ENCODE data around the gene IFNG-AS1.

Gene IFNG-AS1

GRCh38 chr12:68020699-68021098 lies 31.5 kb downstream of the IFNG-AS1 start:
- Histone ChIP-seq H3K36me3 (no peaks in the 10 kb centered on the region), H3K4me3 (ENCODE audit: low read depth, low read length) (no peak overlapping the region), H3K27me3 (ENCODE audit: insufficient read depth, low read depth, severe bottlenecking) (no peaks in the 10 kb centered on the region), H3K9me3 (ENCODE audit: severe bottlenecking) (no peaks in the 10 kb centered on the region), H3K27ac (no peak overlapping the region)
- no peak for DNase-seq
- TF ChIP-seq CTCF (IDR thresholded peaks at IDR 0.05; ENCODE audit: low read depth, low read length) = no peak

GRCh38 chr12:68028647-68029046 lies 39.4 kb downstream of the IFNG-AS1 start:
- no peak for DNase-seq
- TF ChIP-seq CTCF (IDR thresholded peaks at IDR 0.05; ENCODE audit: low read depth, low read length) = no peak
- H3K27ac ChIP-seq = no peak overlapping the region
- no peaks in the 10 kb centered on the region for H3K27me3 ChIP-seq (ENCODE audit: insufficient read depth, low read depth, severe bottlenecking)
- H3K9me3 ChIP-seq (ENCODE audit: severe bottlenecking) = no peaks in the 10 kb centered on the region
- no peaks in the 10 kb centered on the region for H3K36me3 ChIP-seq
- no peak overlapping the region for H3K4me3 ChIP-seq (ENCODE audit: low read depth, low read length)

GRCh38 chr12:68030248-68030647 lies 41.0 kb downstream of the IFNG-AS1 start:
- H3K36me3 ChIP-seq = no peaks in the 10 kb centered on the region
- no peak overlapping the region for H3K27ac ChIP-seq
- H3K9me3 ChIP-seq (ENCODE audit: severe bottlenecking) = no peaks in the 10 kb centered on the region
- no peak overlapping the region for H3K4me3 ChIP-seq (ENCODE audit: low read depth, low read length)
- H3K27me3 ChIP-seq (ENCODE audit: insufficient read depth, low read depth, severe bottlenecking) = no peaks in the 10 kb centered on the region
- no peak for TF ChIP-seq CTCF (IDR thresholded peaks at IDR 0.05; ENCODE audit: low read depth, low read length)
- no peak for DNase-seq

- H3K9me3 ChIP-seq (ENCODE audit: severe bottlenecking) = no peaks in the 10 kb centered on the region
- H3K27ac ChIP-seq = no peak overlapping the region
- no peaks in the 10 kb centered on the region for H3K27me3 ChIP-seq (ENCODE audit: insufficient read depth, low read depth, severe bottlenecking)
- H3K36me3 ChIP-seq = no peaks in the 10 kb centered on the region
- no peak for DNase-seq
- H3K4me3 ChIP-seq (ENCODE audit: low read depth, low read length) = no peak overlapping the region
- TF ChIP-seq CTCF (IDR thresholded peaks at IDR 0.05; ENCODE audit: low read depth, low read length) = no peak
Observed at GRCh38 chr12:68031174-68031573, 41.9 kb downstream of the IFNG-AS1 start.

GRCh38 chr12:68031881-68032739 lies 42.9 kb downstream of the IFNG-AS1 start:
- Histone ChIP-seq H3K27ac (no peak overlapping the region), H3K4me3 (ENCODE audit: low read depth, low read length) (no peak overlapping the region), H3K36me3 (no peaks in the 10 kb centered on the region), H3K27me3 (ENCODE audit: insufficient read depth, low read depth, severe bottlenecking) (no peaks in the 10 kb centered on the region), H3K9me3 (ENCODE audit: severe bottlenecking) (no peaks in the 10 kb centered on the region)
- no peak for DNase-seq
- no peak for TF ChIP-seq CTCF (IDR thresholded peaks at IDR 0.05; ENCODE audit: low read depth, low read length)

GRCh38 chr12:68034567-68034966 lies 45.3 kb downstream of the IFNG-AS1 start:
- Histone ChIP-seq H3K9me3 (ENCODE audit: severe bottlenecking) (no peaks in the 10 kb centered on the region), H3K4me3 (ENCODE audit: low read depth, low read length) (no peak overlapping the region), H3K36me3 (no peaks in the 10 kb centered on the region), H3K27me3 (ENCODE audit: insufficient read depth, low read depth, severe bottlenecking) (no peaks in the 10 kb centered on the region), H3K27ac (no peak overlapping the region)
- no peak for TF ChIP-seq CTCF (IDR thresholded peaks at IDR 0.05; ENCODE audit: low read depth, low read length)
- no peak for DNase-seq
